SK-N-SH treated with all-trans-retinoic acid at 6 μM for 48 hours (cell line): ENCODE measurements around the gene CAPN11.
"Not testable (repeated sequence)": the region's sequence is repeated elsewhere in the genome, so short reads cannot be mapped to it uniquely, and the experiment has no call there.

ENCODE experiments used
- ATAC-seq: fragments of 200-7000 bp; cut with Tn5 transposase; 3 replicates; pipeline ENCODE4 v1.9.1; 2020; ENCODE audit warnings: mild to moderate bottlenecking, moderate library complexity
- ARNTL ChIP-seq: fragments of 450-650 bp; formaldehyde crosslinking; IDR thresholded peaks from 2 replicates; pipeline ENCODE4 v1.5.0; 2020; ENCODE audit warnings: low read depth, mild to moderate bottlenecking, moderate library complexity, borderline replicate concordance
- BACH2 ChIP-seq: fragments of 250-450 bp; sonication (Bioruptor Pico); IDR thresholded peaks from 2 replicates; pipeline ENCODE4 v1.9.0; 2021; ENCODE audit warnings: mild to moderate bottlenecking, borderline replicate concordance
- CREB5 ChIP-seq: fragments of 250-450 bp; sonication (Bioruptor Pico); IDR thresholded peaks from 2 replicates; pipeline ENCODE4 v1.5.1; 2020; ENCODE audit warnings: low read depth, mild to moderate bottlenecking, moderate library complexity
- CSDC2 ChIP-seq: fragments of 250-450 bp; sonication (Bioruptor Pico); IDR thresholded peaks from 2 replicates; pipeline ENCODE4 v1.5.0; 2020; ENCODE audit warnings: mild to moderate bottlenecking, moderate library complexity
- CSRNP3 ChIP-seq: fragments of 250-450 bp; sonication (Bioruptor Pico); IDR thresholded peaks from 2 replicates; pipeline ENCODE4 v1.5.1; 2021; ENCODE audit warnings: mild to moderate bottlenecking, moderate library complexity
- ESRRG ChIP-seq: fragments of 250-450 bp; sonication (Bioruptor Pico); IDR thresholded peaks from 2 replicates; pipeline ENCODE4 v1.6.1; 2021; ENCODE audit warnings: mild to moderate bottlenecking
- GLIS3 ChIP-seq: fragments of 250-450 bp; sonication (Bioruptor Pico); IDR thresholded peaks from 2 replicates; pipeline ENCODE4 v1.5.0; 2020; ENCODE audit warnings: mild to moderate bottlenecking, moderate library complexity
- ISL1 ChIP-seq: fragments of 250-450 bp; sonication (Bioruptor Pico); IDR thresholded peaks from 2 replicates; pipeline ENCODE4 v2.1.2; 2022; ENCODE audit warnings: mild to moderate bottlenecking, moderate library complexity
- PATZ1 ChIP-seq: fragments of 250-450 bp; sonication (Bioruptor Pico); IDR thresholded peaks from 2 replicates; pipeline ENCODE4 v1.8.0; 2020; ENCODE audit warnings: mild to moderate bottlenecking, moderate library complexity, borderline replicate concordance
- POU6F1 ChIP-seq: fragments of 250-450 bp; sonication (Bioruptor Pico); IDR thresholded peaks from 2 replicates; pipeline ENCODE4 v1.8.0; 2021; ENCODE audit warnings: low read depth, mild to moderate bottlenecking, moderate library complexity, borderline replicate concordance
- PPARA ChIP-seq: fragments of 250-450 bp; sonication (Bioruptor Pico); IDR thresholded peaks from 2 replicates; pipeline ENCODE4 v1.5.0; 2020; ENCODE audit warnings: mild to moderate bottlenecking, borderline replicate concordance
- RARB ChIP-seq: fragments of 250-450 bp; sonication (Bioruptor Pico); IDR thresholded peaks from 2 replicates; pipeline ENCODE4 v1.8.0; 2021; ENCODE audit warnings: mild to moderate bottlenecking, moderate library complexity
- SNAI2 ChIP-seq: fragments of 250-450 bp; sonication (Bioruptor Pico); IDR thresholded peaks from 2 replicates; pipeline ENCODE4 v1.5.0; 2020; ENCODE audit warnings: mild to moderate bottlenecking, moderate library complexity
- TCF4 ChIP-seq: fragments of 250-450 bp; sonication (Bioruptor Pico); IDR thresholded peaks from 2 replicates; pipeline ENCODE4 v1.8.0; 2021; ENCODE audit warnings: mild to moderate bottlenecking, moderate library complexity, borderline replicate concordance
- TOX ChIP-seq: fragments of 250-450 bp; sonication (Bioruptor Pico); IDR thresholded peaks from 2 replicates; pipeline ENCODE4 v1.8.0; 2021; ENCODE audit warnings: mild to moderate bottlenecking, moderate library complexity, borderline replicate concordance
- TSHZ2 ChIP-seq: fragments of 250-450 bp; sonication (Bioruptor Pico); IDR thresholded peaks from 2 replicates; pipeline ENCODE4 v1.5.0; 2020; ENCODE audit warnings: mild to moderate bottlenecking, moderate library complexity
- ZC3H10 ChIP-seq: fragments of 250-450 bp; sonication (Bioruptor Pico); IDR thresholded peaks from 2 replicates; pipeline ENCODE4 v1.5.1; 2021; ENCODE audit warnings: mild to moderate bottlenecking, moderate library complexity
- ZFP30 ChIP-seq: fragments of 450-650 bp; formaldehyde crosslinking; IDR thresholded peaks from 2 replicates; pipeline ENCODE4 v1.5.0; 2022; ENCODE audit warnings: mild to moderate bottlenecking, moderate library complexity
- ZNF565 ChIP-seq: fragments of 450-650 bp; formaldehyde crosslinking; conservative IDR thresholded peaks from 2 replicates; pipeline ENCODE4 v1.5.0; 2020; ENCODE audit warnings: low read depth, mild to moderate bottlenecking, moderate library complexity
- ZNF70 ChIP-seq: fragments of 450-650 bp; formaldehyde crosslinking; IDR thresholded peaks from 2 replicates; pipeline ENCODE4 v1.5.0; 2020; ENCODE audit warnings: mild to moderate bottlenecking, moderate library complexity
- ZNF8 ChIP-seq: fragments of 450-650 bp; formaldehyde crosslinking; IDR thresholded peaks from 2 replicates; pipeline ENCODE4 v1.5.0; 2020; ENCODE audit warnings: mild to moderate bottlenecking, moderate library complexity

CAPN11 gene

GRCh38 chr6:44179648-44180047 is 21.0 kb downstream of the CAPN11 start (continued):
- TF ChIP-seq CSRNP3 (no peak), ZNF8 (CRISPR knock-in tag) (no peak), BACH2 (no peak)

- TF ChIP-seq TOX (CRISPR knock-in tag) = no peak
- TF ChIP-seq ISL1 = no peak
- no peak for TF ChIP-seq ZFP30 (CRISPR knock-in tag)
- TF ChIP-seq CSRNP3 = no peak
- no peak for TF ChIP-seq BACH2
- no peak for TF ChIP-seq ZNF70 (CRISPR knock-in tag)
- no peak for TF ChIP-seq CREB5
- no peak for TF ChIP-seq ZC3H10 (CRISPR knock-in tag)
- no peak for TF ChIP-seq TCF4 (CRISPR knock-in tag)
- no peak for TF ChIP-seq PPARA (CRISPR knock-in tag)
- no peak for TF ChIP-seq ARNTL (CRISPR knock-in tag)
- TF ChIP-seq CSDC2 (CRISPR knock-in tag) = no peak
- TF ChIP-seq POU6F1 = no peak
- TF ChIP-seq, all 23 proteins: peak for 0
- no peak for ATAC-seq
Observed at GRCh38 chr6:44180406-44180805, 21.8 kb downstream of the CAPN11 start.

- no peak for ATAC-seq
- TF ChIP-seq SNAI2 (CRISPR knock-in tag) (no peak), ESRRG (no peak), ZNF70 (CRISPR knock-in tag) (no peak), RARB (CRISPR knock-in tag) (no peak), ZNF565 (CRISPR knock-in tag) (no peak), ISL1 (no peak), PATZ1 (CRISPR knock-in tag) (no peak), CSDC2 (CRISPR knock-in tag) (no peak), POU6F1 (no peak), ZC3H10 (CRISPR knock-in tag) (no peak), GLIS3 (CRISPR knock-in tag) (no peak), TSHZ2 (no peak), CREB5 (no peak), TCF4 (CRISPR knock-in tag) (no peak)
Observed at GRCh38 chr6:44180886-44181285, 22.3 kb downstream of the CAPN11 start.

GRCh38 chr6:44181784-44182183 is 23.2 kb downstream of the CAPN11 start:
- not testable (repeated sequence) for ATAC-seq
